Hematopoietic multipotent progenitor cell (in vitro differentiated cells): Measurements from ENCODE around the gene PTPRB. TPM values are rescaled to one million over a fixed set of nuclear protein-coding genes. Genes with fewer than 3 reads are reported as not detected.

Experiments
- DNase-seq, 3 donors: peaks; one replicate each; pipeline ENCODE4 v3.0.0-alpha.2; 2011 to 2015; ENCODE audit warnings: low read depth in 2 of 3, low spot score in 2 of 3
- total RNA-seq: library from RNA; depleted of rRNA; stranded (reverse); fragments of >200 nt; gene quantifications from one replicate; pipeline ENCODE4 v1.2.3, GENCODE V29; 2012

PTPRB gene
- under 0.01 TPM for total RNA-seq

DNA sequence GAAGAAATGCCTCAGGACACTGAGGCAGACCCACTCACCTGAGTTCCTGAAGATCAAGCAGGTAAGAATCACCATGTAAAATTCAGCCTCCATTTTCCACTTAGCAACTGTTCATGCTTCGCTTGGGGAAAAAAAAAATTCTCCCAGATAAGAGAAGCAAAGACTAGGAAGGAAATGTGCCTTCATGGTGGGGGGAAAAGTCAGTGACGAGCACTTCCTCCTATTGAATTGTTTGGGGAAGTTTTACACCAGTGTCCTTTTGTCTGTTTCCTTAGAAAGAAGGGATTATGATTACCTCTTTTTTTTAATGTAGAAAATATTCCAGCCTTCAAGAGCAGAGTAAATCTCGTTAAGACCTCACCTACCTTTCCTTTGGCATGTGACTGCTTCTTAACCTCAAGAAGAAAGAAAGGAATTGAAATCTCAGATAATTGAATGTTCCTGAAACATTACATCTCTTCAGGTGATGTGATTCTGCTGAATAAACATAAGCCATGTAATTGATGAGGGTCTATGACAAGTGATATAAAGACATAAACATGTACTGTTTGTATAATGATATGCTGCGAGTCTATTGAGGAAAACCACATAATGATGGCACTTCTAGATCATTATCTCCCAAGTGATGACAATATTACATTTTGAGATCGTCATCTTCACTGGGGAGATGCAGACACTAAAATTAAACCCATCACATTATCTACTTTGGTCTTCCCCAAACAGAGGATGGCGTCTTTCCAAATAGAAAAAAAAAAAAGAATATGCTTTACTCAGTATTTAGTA, at the start of gene PTPRB:
Gene PTPRB (minus strand): TSS at position 127 of the 783 bp plus-strand sequence. CDS start 34 bp downstream, at position 93.
- no peak for DNase-seq

- DNase-seq: no peak
These were observed 49.7 kb upstream of the PTPRB start for GRCh38 chr12:70686907-70687306.

DNA sequence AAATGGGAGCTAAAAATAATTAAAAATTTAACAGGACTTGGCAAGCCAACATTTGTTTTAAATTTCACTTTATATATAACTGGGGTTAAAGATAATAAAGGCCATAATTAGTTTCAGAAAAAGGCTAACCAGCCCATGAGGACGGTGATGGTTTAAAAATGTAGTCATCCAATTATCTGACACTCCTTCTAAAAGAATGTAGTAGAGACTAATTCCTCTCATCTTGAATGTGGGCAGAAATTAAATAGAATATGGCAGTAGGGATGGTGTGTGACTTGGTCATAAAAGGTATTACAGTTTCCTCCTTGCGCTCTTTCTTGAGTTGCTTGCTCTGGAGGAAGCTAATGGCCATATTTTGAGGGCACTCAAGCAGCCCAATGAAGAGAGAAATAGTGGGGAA, 49.1 kb upstream of the PTPRB start:
- DNase-seq: no peak

DNA sequence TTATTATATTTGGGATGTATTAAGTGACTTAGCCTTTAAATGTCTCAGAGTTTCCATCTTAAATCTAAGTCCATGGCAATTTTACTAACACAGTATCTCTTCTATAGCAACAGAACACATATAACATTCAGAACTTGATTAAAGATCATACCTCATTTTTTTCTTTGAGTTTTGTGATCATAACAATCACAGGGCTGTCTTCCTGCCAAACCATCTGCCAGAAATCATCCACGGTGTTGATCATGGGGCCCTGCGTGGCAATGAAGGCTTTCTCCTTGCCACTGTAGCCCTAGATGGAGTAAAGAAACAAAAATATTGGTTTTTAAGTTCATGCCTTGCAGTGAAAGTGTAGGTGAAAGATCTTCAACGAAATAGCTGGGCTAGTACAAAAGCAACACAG, 46.7 kb upstream of the PTPRB start:
- DNase-seq: no peak

- DNase-seq: no peak
These were observed 34.5 kb upstream of the PTPRB start for GRCh38 chr12:70671698-70672097.

GRCh38 chr12:70670948-70671347, 33.7 kb upstream of the PTPRB start:
- no peak for DNase-seq

GRCh38 chr12:70667253-70667652, 30.0 kb upstream of the PTPRB start:
- DNase-seq: no peak

DNA sequence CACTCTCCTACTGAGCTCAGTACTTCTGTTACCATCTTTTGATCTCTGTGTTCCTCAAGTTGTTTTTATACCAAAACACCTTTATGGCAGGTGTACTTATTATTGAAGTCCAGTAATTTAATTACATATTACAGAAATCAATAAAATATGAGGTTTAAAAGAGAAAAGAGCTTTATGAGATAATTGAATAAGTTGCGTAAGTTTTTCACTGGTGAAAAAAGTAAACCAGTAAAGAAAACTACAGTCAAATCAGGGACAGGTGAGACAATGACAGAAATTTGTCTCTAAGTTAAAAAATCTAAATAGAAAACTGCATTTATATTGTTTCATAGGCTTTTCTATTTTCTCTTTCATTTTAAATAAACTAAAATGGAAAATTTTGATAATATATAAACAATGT, 29.1 kb upstream of the PTPRB start:
- no peak for DNase-seq

GRCh38 chr12:70664465-70664881, 27.2 kb upstream of the PTPRB start:
- DNase-seq: no peak

DNA sequence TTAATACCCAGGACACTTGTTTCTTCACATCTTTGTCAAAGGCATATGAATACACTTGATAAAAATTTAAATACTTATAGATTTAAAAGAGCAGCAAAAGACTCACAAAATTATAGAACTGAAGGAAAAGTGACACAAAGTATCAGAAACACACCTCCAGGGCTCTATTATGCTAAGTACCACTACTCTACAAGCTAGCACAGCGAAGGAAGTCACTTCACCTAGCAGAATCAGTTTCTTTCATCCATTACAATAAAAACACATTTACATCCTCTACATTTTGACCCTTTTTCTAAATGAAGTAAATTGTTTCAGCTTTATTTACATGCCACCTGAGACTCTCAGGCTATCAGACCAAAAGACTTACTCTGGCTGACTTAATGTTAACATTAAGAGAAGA, 26.6 kb upstream of the PTPRB start:
- DNase-seq: no peak

GRCh38 chr12:70661466-70662161, 24.4 kb upstream of the PTPRB start:
- no peak for DNase-seq

- DNase-seq: peak in 2 of 3 donors; percentile 14 to 36
These were observed 23.5 kb upstream of the PTPRB start for GRCh38 chr12:70660620-70661219.

- no peak for DNase-seq
These were observed 22.9 kb upstream of the PTPRB start for GRCh38 chr12:70660002-70660604.

DNA sequence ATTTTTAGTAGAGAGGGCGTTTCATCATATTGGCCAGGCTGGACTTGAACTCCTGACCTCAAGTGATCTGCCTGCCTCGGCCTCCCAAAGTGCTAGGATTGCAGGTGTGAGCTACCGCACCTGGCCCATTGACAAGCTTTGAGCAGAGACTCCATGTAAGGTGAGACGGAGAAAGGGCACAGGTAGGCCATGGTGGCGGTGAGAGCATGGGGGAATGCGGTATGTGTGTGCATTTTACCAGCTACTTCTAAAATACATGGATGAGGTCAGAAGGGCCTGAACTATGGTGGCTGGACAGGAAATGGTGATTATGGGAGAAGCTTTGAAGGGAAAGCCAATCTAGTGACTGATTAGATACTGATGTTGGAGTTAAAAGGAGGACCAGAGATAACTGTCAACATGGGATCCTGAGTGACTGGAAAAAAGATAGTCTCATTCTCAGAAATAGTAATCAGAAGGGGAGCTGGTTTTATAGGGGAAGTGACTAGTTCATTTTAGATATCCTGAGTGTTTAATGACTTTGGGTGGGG, 21.9 kb upstream of the PTPRB start:
- DNase-seq: no peak

DNA sequence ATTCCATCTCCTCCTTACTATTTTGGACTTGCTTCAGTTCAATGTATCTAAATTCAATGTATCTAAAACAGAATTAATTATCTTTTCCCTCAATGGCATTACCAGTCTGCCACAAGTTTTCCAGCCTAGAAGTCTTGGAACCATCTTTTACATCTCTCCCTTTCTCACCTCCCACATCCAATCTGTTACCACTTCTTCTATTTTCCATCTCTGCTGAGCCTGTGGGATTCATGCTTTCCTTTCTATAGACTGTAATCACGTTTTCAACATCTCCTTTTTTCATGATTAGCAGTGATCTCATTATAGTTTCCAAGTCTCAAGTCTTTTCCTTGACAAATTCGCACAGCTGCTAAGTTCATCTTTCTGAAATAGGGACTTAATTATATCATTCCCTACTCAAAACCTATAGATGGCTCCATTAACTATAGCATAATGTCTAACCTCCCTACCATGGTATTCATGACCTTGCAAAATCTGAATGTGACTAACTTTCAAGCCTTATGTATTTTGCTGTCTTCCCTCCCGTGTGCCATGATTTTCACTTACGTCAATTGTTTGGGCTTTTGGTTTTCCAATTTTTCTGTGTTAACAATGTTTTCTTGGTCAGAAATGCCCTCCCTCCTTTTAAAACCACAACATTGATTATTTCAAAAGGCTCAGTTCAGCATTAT, 20.5 kb upstream of the PTPRB start:
- no peak for DNase-seq

DNA sequence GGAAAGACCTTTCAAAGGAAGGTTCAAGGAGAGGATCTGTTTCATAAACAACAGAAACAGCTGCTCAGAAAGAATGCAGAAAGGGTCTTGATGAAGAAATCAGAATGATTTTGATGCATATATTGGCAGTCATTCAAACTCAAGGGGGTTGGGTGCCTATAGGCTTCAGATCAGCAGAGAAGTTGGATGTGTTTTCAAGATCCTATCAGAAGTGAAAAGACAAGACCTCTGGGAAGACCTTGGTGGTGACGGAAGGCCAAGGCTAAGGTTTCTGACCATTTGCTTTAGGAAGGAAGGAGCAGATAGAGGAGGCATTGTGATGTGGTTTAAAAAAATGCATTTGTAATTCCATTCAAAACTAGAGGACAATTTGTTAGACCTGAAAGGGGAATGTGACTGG, 15.2 kb upstream of the PTPRB start:
- no peak for DNase-seq

DNA sequence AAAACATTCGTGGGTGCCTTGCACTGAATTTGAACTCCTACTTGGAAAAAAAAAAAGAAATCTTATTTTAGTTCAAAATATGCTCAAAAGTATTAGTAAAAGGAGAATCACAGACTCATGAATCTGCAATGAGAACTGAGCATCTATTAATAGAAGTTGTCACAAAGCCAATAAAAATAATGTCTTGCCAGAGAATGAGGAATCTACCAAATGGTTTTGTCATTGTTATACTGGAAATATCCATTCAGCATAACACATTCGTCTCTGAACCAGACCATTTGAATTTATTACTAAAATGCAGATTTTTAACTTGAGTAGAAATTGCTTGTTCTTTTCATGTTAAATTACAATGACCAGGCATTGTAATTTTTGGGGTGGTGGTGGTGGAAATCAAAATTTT, 11.6 kb upstream of the PTPRB start:
- no peak for DNase-seq

DNA sequence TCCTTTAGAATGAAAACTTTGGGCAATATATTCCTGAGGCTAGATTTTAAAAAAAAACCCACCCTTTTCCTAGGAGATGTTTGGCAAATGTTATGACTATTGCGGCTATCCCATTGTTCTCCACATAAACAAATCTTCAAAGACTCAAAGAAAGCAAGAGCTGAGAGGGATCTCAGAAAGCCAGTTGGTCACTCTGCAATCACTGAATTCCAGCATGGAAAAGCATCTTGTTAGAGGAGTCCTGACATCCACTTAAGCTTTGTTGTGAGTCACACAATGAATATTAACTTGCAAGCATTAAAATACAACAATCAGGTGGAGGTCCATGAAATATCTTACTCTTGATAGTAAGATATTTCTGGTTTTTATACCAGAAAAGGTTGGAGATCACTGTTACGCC, 11.0 kb upstream of the PTPRB start:
- DNase-seq: no peak

DNA sequence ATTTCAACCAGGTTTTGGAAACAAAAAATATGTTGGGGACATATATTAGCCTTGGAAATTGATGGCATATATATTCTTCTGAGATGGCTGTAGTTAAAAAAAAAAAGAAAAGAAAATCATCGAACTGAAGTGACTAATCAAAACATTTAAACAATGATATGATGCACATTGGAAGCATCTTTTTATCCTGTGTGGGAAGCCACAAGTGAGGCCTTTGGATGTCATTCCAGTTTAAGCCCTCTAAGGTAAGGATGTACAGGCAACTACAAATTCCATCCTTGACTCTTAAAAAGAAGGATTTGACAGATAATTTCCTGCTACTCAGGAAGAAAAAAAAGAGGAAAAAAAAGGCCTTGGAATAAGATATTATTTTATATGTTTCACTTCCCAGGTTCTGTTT, 9.6 kb upstream of the PTPRB start:
- DNase-seq: no peak

DNA sequence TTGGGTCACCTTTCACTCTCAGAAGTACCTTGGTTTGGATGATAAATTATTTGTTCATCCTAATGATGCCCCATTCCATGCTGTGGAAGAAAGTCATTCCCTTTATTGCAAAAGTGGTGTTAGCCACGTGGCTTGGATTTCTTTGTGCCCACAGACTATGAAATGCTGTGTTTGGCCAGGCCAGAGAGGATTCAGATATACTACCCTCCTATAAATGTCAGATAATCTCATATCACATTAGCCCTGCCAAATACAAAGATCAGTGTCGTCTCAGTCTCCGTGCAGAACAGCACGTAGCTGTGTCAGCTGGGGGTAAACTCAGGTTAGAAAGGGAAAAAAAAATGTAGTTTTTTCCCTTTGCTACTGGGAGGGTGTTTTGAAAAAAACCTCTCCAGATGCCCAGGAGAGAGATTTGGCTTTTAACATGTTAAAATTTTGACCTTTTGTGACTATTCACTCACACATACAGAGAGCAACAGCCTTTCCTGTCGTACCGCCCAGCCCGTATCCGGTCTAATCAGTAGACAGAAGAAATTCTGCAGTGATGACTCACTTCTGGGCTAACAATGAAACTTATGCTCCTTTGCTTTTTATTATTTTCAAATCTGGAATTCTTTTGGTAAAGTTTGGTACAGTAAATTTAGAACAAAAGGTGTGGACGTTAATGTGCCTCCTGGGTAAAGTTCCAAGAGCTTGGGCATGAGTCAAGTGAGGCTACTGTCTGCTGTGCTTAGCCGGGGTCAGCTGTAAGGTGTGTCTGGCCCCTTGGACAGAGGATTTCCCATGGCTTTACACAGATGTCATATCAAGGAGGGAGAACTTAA, 8.5 kb upstream of the PTPRB start:
- peak in 2 of 3 donors; percentile 54 to 68 for DNase-seq
